PC-9 (cell line): ENCODE results near the gene EML6.

ENCODE experiments used
- EZH2 ChIP-seq: fragments of 200-600 bp; sonication (generic); IDR thresholded peaks from 2 replicates; pipeline ENCODE4 v1.8.0; 2017; ENCODE audit warnings: antibody characterized with exemption, low read depth
- TF ChIP-seq, protein P1 (sequence below): fragments of 200-600 bp; sonication (generic); conservative IDR thresholded peaks from 2 replicates; pipeline ENCODE4 v1.6.1; 2017; ENCODE audit warnings: mixed run types, antibody characterized with exemption, mild to moderate bottlenecking, moderate library complexity

DNA sequence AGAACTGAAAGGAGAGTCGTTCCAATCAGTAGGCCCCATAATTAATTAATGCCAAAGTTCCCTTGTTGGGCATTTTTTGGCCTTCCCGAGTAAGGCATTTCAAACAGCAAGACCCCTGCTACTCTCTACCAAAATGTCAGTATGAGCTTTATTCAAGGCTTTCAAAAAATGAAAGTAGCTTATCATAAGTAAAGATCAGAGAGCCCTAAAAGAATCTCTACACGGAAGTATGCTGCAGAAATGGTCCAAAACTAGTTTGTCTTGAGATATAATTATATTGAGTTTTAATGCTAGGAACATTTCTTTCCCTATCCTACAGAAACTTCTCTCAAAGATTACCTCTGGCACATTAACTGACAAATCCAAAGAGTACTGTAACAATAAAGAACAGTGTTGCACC, 282.8 kb downstream of the EML6 start:
- TF ChIP-seq, protein P1, sequence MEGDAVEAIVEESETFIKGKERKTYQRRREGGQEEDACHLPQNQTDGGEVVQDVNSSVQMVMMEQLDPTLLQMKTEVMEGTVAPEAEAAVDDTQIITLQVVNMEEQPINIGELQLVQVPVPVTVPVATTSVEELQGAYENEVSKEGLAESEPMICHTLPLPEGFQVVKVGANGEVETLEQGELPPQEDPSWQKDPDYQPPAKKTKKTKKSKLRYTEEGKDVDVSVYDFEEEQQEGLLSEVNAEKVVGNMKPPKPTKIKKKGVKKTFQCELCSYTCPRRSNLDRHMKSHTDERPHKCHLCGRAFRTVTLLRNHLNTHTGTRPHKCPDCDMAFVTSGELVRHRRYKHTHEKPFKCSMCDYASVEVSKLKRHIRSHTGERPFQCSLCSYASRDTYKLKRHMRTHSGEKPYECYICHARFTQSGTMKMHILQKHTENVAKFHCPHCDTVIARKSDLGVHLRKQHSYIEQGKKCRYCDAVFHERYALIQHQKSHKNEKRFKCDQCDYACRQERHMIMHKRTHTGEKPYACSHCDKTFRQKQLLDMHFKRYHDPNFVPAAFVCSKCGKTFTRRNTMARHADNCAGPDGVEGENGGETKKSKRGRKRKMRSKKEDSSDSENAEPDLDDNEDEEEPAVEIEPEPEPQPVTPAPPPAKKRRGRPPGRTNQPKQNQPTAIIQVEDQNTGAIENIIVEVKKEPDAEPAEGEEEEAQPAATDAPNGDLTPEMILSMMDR, result no peak
- TF ChIP-seq EZH2, result no peak
